Suppressor macrophage treated with lipopolysaccharide for 1 hour (primary cell): Measurements from ENCODE around the gene MAST4.

ENCODE experiments used
- DNase-seq, 3 donors: peaks; one replicate each; pipeline ENCODE4 v3.0.0-alpha.2; 2020 to 2022

Gene MAST4

GRCh38 chr5:66881480-66882161 is 285.4 kb downstream of the MAST4 start:
- no peak for DNase-seq

GRCh38 chr5:66882606-66883227 is 286.5 kb downstream of the MAST4 start:
- DNase-seq: no peak

DNA sequence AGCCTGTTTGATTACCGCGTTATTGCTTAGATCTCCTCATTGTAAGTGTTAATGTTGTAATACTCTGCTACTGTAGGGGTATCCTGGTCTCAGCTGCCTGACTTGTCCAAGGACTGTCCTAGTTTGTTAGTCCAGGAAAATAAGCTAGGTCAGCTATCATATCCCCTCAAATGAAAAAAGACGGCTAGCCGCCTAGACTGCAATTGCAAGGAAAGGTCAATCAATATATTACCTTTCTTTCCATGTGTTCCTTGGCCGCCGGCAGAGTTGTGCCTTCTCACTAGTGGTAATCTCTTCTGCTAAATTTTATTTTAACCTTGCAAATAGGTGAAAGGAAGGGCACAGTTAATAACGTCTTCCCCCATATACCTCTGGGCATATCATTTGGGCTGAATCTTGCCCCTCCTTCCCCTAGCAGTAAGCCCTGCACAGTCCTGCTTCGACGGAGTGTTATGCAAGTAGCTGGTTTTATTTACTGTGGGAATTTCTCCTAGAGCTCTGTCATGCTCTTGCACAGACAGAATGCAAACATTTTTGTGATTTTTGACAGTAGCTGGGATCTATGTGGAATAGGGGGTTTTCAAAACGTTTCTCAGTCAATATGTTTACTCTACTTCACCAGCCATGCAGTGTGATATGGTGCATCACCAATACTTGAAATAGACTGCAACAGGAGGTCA is 288.5 kb downstream of the MAST4 start:
- no peak for DNase-seq

DNA sequence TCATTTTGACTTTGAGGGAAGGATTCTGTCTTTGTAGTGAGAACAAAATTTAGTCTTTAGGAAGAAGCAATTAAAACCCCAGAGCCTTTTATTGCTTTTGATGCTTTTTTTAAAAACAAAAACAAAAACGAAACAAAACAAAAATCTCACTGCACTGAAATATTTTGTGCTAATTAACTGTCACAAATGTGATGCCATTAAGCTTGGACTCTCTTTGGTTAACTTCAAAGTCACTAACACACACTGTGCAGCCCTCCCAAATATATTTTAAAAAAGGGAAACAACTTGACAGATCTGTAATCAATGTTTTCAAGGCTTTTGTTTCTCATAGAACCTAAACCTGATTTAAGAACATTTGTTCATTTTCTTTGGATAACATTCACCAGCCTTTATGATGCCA is 290.7 kb downstream of the MAST4 start:
- DNase-seq: no peak

- no peak for DNase-seq
These were observed 292.4 kb downstream of the MAST4 start for GRCh38 chr5:66888613-66889012.

DNA sequence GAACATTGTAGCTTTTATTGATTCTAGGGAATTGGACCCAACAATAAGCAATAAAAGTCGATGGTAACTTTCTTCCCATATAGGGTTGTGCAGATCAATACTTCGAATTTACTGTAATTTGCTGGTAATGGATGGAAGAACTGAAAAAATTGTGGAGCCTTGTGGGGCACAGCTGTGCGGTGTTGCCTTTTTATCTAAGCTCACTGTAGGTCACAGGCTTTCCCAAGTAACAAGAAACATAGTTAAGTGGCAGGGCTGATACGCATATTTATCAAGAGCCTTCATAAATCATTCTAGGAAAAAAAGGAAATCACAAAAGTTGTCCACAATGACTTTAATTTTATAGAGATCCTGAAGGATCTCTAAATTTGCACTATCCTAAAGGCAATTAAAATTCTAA is 292.9 kb downstream of the MAST4 start:
- no peak for DNase-seq

GRCh38 chr5:66889524-66889923 is 293.3 kb downstream of the MAST4 start:
- no peak for DNase-seq

DNA sequence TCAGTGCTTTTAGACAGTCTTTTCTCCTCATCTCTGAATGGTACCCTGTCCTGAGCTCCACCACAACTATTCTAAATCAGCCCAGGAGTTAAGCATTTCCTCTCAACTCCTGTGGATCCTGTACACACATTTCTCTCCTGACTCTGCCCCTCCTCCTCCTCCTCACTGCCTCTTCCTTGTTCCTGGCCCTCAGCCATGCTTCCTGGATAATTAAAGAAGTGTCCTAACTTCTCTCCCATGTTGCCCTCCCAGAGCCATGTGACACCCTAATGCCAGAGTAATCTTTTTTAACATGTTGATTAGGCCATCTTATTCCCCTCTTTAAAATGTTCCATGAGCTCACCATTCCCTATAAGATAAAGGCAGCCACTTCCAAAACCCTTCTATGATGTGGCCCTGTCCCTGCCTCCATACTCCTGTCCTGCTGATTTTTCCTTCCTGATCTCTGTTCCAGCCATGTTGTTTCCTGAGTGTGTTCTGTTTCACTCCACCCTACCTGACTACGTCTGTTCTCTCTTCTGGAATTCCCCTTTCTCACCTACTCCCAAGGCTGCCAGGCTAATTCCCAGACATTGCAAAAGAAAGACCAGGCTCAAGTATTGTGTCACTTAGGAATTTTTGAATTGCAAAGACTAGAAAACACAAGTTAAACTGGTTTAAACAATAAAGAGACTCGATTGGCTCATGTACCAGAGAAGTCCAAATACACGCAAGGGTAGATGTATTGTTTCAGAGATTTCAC is 295.2 kb downstream of the MAST4 start:
- peak; percentile 37 to 39 (median 37) for DNase-seq

DNA sequence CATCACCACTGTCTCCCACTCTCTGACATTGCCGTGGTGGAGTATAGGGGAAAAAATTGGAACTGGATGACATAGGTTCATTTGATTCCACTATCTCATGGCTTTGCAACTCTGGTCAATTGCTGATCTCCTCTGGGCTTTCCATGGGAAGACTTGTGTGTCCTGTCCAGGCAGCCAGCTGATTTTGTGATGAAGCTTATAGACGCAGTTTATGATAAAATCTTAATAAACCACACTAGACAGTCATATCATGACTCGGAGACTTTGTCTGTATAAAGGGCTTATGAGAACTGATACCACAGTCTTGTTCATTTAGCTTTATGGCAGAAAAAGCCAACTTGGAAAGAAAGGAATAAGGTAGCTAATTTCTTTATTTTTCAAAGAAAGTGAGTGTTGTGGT is 296.5 kb downstream of the MAST4 start:
- DNase-seq: peak in 2 of 3 donors; percentile 3 to 9

- DNase-seq: peak; percentile 42 to 44 (median 43)
These were observed 298.5 kb downstream of the MAST4 start for GRCh38 chr5:66894480-66895240.

DNA sequence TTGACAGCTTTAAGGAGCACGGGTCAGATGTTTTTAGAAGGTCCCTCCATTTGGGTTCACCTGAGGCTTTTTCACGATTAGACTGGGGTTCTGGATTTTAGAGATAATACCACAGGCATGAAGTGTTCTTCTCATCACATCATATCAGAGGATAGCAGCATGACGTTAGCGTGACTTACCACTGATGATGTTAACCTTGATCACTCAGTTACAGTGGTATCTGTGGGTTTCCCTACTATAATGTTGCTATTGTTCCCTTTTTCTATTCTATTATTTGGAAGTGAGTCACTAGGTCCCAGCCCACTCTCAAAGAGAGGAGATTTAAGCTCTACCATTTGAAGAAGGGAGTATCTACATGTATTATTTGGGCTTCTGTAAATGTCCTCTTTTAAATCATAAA is 300.0 kb downstream of the MAST4 start:
- DNase-seq: peak; percentile 64 to 66 (median 65)

DNA sequence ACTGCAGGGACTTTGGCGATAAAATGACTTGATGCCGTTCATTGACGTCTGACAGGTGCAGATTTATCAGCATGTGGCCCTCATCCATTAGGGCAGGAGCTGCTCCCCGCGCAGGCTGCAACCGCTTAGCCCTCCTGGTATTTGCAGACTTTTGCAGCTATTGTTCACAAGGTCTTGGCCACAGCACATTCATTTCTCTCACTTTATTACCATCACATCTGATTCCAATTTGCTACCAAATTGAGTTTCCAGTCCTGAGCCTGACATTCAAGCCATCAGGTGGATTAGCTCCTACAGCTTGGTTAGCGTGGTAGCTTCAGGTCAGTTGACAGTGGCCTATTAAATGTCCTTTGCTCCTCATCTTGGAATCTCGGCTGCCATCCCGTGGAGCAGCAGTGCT is 301.2 kb downstream of the MAST4 start:
- no peak for DNase-seq

DNA sequence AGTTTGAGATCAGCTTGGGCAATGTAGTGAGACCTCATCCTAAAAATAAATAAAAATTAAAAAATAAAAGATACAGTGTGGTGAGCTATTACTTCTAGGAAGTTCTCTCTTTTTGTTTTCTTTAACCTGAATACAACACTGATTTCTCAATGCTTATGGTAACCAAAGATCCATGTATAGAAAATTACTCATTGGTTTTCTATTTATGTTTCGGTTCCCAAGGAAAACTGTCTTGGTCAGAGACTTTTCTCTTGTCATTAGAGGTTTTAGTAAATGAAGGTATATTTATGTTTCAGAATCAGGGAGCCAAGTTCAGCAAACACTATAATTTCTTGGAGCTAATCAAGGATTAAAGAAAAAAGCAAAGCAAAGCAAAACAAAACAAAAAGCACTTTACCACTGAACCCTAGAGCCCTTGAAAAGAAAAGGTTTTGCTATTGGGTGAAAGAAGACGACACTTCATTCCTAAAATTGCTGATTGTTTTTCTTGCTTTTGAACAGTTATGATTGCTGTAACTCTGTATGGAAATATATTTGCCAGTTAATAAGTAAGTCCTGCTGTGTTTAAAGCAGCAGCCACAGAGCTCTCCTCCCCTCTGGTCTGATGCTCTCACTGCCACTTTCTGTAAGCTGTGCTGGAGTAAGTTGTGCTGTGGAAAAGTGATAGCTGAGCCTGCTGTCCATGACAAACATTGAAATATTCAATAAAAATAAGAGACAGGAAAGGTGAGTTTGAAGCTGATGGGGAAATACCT is 302.2 kb downstream of the MAST4 start:
- DNase-seq: no peak

GRCh38 chr5:66903218-66903617 is 307.0 kb downstream of the MAST4 start:
- no peak for DNase-seq

- DNase-seq: no peak
These were observed 307.5 kb downstream of the MAST4 start for GRCh38 chr5:66903709-66904108.

- no peak for DNase-seq
These were observed 308.0 kb downstream of the MAST4 start for GRCh38 chr5:66904189-66904588.

DNA sequence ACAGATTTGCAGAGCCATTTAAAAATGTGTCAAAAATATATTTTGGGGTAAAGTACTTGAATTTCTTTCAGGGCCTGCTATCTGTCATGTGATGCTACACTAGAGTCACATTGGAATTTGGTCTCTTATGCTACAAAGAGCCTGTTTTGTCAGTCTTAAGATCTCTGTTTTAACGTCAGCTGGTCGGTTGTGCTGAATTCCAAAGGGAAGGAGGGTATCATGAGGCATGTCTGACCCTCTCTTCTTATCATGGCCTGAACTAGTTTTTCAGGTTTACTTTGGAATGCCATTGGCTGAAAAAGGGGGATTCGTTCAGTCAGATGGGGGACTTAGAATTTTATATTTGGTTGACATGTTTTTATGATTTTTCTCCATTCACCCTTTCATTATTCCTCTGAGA is 309.8 kb downstream of the MAST4 start:
- DNase-seq: no peak

- DNase-seq: no peak
These were observed 312.0 kb downstream of the MAST4 start for GRCh38 chr5:66908230-66908629.

- peak in 1 of 3 donors; percentile 4 for DNase-seq
These were observed 313.2 kb downstream of the MAST4 start for GRCh38 chr5:66909364-66909763.

DNA sequence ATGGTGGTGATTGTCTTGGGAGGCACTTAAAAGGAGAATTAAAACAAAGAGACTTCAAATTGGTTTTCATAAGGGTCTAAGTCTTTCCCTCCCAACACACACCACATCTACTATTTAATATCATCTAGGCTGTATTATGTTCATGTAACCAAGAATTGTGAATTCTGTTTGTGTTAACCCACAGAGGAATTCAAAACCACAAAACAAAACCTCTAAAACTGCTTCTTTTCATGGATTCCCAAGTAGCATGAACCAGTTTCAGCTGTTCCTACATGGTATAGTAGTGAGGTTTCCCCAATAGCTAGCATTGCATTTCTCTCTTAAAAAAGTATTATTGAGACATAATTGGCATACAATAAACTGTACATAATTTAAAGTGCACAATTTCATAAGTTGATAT is 316.6 kb downstream of the MAST4 start:
- no peak for DNase-seq

DNA sequence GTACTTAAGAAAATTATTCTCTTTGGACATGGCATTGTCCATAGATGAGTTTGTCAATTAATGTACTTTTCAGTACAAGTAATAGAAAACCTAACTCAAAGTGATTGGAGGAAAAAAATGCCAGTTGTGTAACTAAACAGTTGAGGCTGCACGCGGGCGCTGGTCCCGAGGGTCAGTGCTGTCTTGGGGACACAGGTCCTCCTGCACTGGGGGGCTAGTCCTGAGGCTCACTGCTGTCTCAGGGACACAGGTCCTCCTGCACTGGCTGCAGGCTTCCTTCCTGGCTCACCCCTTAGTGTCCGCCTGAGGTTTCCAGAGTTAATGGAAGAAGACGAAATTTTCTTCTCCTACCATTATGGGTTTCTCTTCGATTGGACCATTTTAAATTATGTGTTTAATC is 319.3 kb downstream of the MAST4 start:
- DNase-seq: no peak

- DNase-seq: no peak
These were observed 326.7 kb downstream of the MAST4 start for GRCh38 chr5:66922881-66923280.
